Breast epithelium (tissue), 4 donors: ENCODE results near the gene HDAC8. TPM values are rescaled to one million over a fixed set of nuclear protein-coding genes. Genes with fewer than 3 reads are reported as not detected.
"Not testable (repeated sequence)": the region's sequence is repeated elsewhere in the genome, so short reads cannot be mapped to it uniquely, and the experiment has no call there.

Experiments used
- DNase-seq, 2 donors: peaks; one replicate each; pipeline ENCODE4 v3.0.0-alpha.2; 2019; ENCODE audit warnings: low spot score in 2 of 2
- H3K27ac ChIP-seq, 2 donors: fragments of 200-600 bp; sonication (generic) in 1 of 2; one replicate each; pipeline ENCODE4 v1.5.1; 2016 to 2019; ENCODE audit warnings: mild to moderate bottlenecking in 1 of 2
- H3K27me3 ChIP-seq, 2 donors: fragments of 200-600 bp; sonication (generic) in 1 of 2; one replicate each; pipeline versions ENCODE4 v1.5.1 to v1.6.0; 2017 to 2019; ENCODE audit warnings: control low read depth in 1 of 2, mild to moderate bottlenecking in 1 of 2
- H3K36me3 ChIP-seq: fragments of 200-600 bp; one replicate; pipeline ENCODE4 v1.5.1; 2019
- H3K4me1 ChIP-seq, 2 donors: fragments of 200-600 bp; sonication (generic); one replicate each; pipeline ENCODE4 v1.5.1; 2016 to 2019; ENCODE audit warnings: control low read depth in 1 of 2
- H3K4me3 ChIP-seq, 3 donors: fragments of 200-600 bp; sonication (generic); 1 replicate in 2 of 3; 2 replicates in 1 of 3; pipeline ENCODE4 v1.5.1; 2016 to 2019; ENCODE audit warnings: mild to moderate bottlenecking in 3 of 3, moderate library complexity in 2 of 3
- H3K9me3 ChIP-seq, 2 donors: fragments of 200-600 bp; sonication (generic) in 1 of 2; one replicate each; pipeline ENCODE4 v1.5.1; 2016 to 2019; ENCODE audit warnings: control low read depth in 1 of 2
- CTCF ChIP-seq, 3 donors: fragments of 450-650 bp; IDR thresholded peaks; one replicate each; pipeline ENCODE4 v1.5.1; 2016 to 2017; ENCODE audit warnings: antibody characterized with exemption in 3 of 3, mild to moderate bottlenecking in 3 of 3, moderate library complexity in 3 of 3
- POLR2A ChIP-seq: fragments of 450-650 bp; IDR thresholded peaks from one replicate; pipeline ENCODE4 v1.6.1; 2016; ENCODE audit warnings: antibody characterized with exemption, mild to moderate bottlenecking, moderate library complexity
- POLR2AphosphoS5 ChIP-seq, 3 donors: sonication (generic); formaldehyde crosslinking; IDR thresholded peaks; one replicate each; pipeline ENCODE4 v1.6.1; 2017; ENCODE audit warnings: antibody characterized with exemption in 3 of 3
- intact Hi-C: fragments of 100-400 bp; cut with DNase I; formaldehyde crosslinking; loops from one replicate; pipeline ENCODE4 v1.15.1; 2023; ENCODE audit warnings: low total_unique reads
- total RNA-seq, 3 donors: library from RNA; depleted of rRNA; stranded (reverse); fragments of >200 nt; gene quantifications; one replicate each; pipeline ENCODE4 v1.1.0, GENCODE V29; 2016

HDAC8 gene
- total RNA-seq, 3 donors from 2014 or later: 29.1 to 62.6 (median 51.5) TPM

GRCh38 chrX:72604705-72605104 lies 32.1 kb upstream of the HDAC8 start:
- no peak for DNase-seq
- no peaks in the 10 kb centered on the region for H3K36me3 ChIP-seq
- H3K4me3 ChIP-seq: no peak overlapping the region
- intact Hi-C loops: no loop called here
- TF ChIP-seq CTCF (IDR thresholded peaks at IDR 0.05) (no peak), POLR2A (no peak), POLR2AphosphoS5 (IDR thresholded peaks at IDR 0.05) (no peak)
- peaks cover 0 to 9% of the 10 kb centered on the region in 2 donors for H3K27me3 ChIP-seq
- no peak overlapping the region for H3K27ac ChIP-seq
- no peaks in the 10 kb centered on the region for H3K9me3 ChIP-seq
- no peaks in the 10 kb centered on the region for H3K4me1 ChIP-seq

- H3K27me3 ChIP-seq: peaks cover 0 to 9% of the 10 kb centered on the region in 2 donors
- no peaks in the 10 kb centered on the region for H3K36me3 ChIP-seq
- no peaks in the 10 kb centered on the region for H3K4me1 ChIP-seq
- intact Hi-C loops: no loop called here
- no peak for DNase-seq
- H3K4me3 ChIP-seq: no peak overlapping the region
- TF ChIP-seq POLR2AphosphoS5 (IDR thresholded peaks at IDR 0.05) (no peak), POLR2A (no peak), CTCF (IDR thresholded peaks at IDR 0.05) (no peak)
- no peaks in the 10 kb centered on the region for H3K9me3 ChIP-seq
- H3K27ac ChIP-seq: no peak overlapping the region
Measured at GRCh38 chrX:72604112-72604511, 31.5 kb upstream of the HDAC8 start.

DNA sequence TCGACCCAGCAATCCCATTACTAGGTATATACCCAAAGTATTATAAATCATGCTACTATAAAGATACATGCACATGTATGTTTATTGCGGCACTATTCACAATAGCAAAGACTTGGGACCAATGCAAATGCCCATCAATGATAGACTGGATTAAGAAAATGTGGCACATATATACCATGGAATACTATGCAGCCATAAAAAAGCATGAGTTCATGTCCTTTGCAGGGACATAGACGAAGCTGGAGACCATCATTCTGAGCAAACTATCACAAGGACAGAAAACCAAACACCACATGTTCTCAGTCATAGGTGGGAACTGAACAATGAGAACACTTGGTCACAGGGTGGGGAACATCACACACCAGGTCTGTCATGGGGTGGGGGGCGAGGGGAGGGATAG lies 18.4 kb upstream of the HDAC8 start:
- H3K27me3 ChIP-seq, DNase-seq, H3K27ac ChIP-seq, H3K4me1 ChIP-seq, H3K36me3 ChIP-seq, H3K4me3 ChIP-seq, intact Hi-C loops: not testable (repeated sequence)
- peaks cover under 1 to 12% of the 10 kb centered on the region in 2 donors for H3K9me3 ChIP-seq

DNA sequence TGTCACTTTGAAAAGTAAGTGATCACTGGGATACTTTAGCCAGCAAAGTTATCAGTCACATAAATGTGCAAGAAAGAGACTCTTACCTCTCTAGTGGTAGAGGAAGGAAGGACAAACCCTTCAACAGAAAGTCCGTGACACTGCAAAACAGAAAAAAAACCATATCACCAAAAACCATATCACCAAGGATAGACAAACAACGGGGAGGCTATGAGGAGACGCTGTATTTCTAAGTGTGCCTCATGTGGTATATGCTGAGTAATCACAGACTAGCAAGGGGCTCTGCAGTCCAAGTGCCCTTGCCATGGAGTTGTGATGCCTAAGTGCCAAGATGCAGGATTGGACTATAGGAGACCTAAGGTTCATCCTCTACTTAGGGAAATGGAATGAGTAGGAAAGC lies 11.5 kb upstream of the HDAC8 start:
- Histone ChIP-seq H3K4me1 (no peaks in the 10 kb centered on the region), H3K4me3 (no peak overlapping the region), H3K27ac (no peak overlapping the region), H3K27me3 (peaks cover 0 to 4% of the 10 kb centered on the region in 2 donors), H3K9me3 (peaks cover 8 to 10% of the 10 kb centered on the region in 2 donors), H3K36me3 (no peaks in the 10 kb centered on the region)
- no peak for DNase-seq
- TF ChIP-seq POLR2A (no peak), POLR2AphosphoS5 (IDR thresholded peaks at IDR 0.05) (no peak), CTCF (IDR thresholded peaks at IDR 0.05) (no peak)
- intact Hi-C loops: no loop called here

- Histone ChIP-seq H3K4me1 (no peaks in the 10 kb centered on the region), H3K27me3 (peaks cover 0 to 36% of the 10 kb centered on the region in 2 donors), H3K27ac (no peak overlapping the region), H3K9me3 (no peaks in the 10 kb centered on the region), H3K36me3 (no peaks in the 10 kb centered on the region), H3K4me3 (no peak overlapping the region)
- intact Hi-C loops: no loop called here
- no peak for TF ChIP-seq POLR2A
- no peak for TF ChIP-seq POLR2AphosphoS5 (IDR thresholded peaks at IDR 0.05)
- TF ChIP-seq CTCF (IDR thresholded peaks at IDR 0.05): no peak
- DNase-seq: no peak
Measured at GRCh38 chrX:72576141-72576894, 3.7 kb upstream of the HDAC8 start.
